Measurements from ENCODE around the gene FLNB. TPM values are rescaled to one million over a fixed set of nuclear protein-coding genes. Genes with fewer than 3 reads are reported as not detected.

FLNB gene
- total RNA-seq, 2 experiments from 2014 or later, result 26.3 to 28.4 TPM

DNA sequence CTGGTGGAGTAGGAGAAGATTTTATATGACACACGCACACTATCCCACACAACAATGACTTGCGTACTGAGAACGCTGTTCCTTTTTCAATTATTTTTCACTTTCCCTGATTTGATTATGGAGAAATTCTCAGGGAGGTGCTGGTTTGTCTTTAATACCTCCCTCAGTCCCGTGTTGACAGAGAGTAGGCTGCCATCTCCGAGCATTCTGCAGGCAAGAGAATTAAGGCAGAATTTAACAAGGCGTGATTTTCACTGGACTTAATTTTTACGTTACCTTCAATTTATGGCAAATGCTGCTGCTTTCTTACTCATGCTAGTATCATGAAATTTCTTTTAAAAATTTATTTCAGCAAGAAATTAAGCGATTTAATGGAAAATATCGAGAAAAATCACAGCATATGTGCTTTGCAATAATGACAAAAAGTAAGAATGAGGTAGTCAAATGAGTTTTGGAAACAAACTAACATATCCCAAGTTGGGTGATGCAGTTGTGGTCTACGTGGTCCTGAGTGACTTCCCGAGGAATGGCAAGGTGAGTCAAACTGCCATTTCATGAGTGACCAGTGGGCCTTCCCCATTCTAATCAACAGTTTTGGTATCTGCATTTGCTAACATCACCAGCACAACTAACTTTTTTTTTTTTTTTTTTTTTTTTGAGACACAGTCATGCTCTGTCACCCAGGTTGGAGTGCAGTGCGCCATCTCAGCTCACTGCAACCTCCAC, 185.6 kb downstream of the FLNB start:
- no peaks in the 10 kb centered on the region for H3K36me3 Mint-ChIP-seq (ENCODE audit: low read depth)
- H3K27ac Mint-ChIP-seq, result no peak overlapping the region
- H3K4me1 Mint-ChIP-seq (ENCODE audit: low read depth), result peaks cover 3% of the 10 kb centered on the region
- no peaks in the 10 kb centered on the region for H3K9me3 Mint-ChIP-seq
- DNase-seq (no peak), ATAC-seq (no peak)
- CTCF ChIA-PET, result interaction anchor here (0.8 to 1.6 kb wide), 2 partner anchors 10 to 26 kb away, joined by 3 to 6 read pairs; no protein-coding TSS in a partner anchor
- POLR2A ChIA-PET, result no interaction called here
- no peaks in the 10 kb centered on the region for H3K27me3 Mint-ChIP-seq
- TF ChIP-seq, protein P1, sequence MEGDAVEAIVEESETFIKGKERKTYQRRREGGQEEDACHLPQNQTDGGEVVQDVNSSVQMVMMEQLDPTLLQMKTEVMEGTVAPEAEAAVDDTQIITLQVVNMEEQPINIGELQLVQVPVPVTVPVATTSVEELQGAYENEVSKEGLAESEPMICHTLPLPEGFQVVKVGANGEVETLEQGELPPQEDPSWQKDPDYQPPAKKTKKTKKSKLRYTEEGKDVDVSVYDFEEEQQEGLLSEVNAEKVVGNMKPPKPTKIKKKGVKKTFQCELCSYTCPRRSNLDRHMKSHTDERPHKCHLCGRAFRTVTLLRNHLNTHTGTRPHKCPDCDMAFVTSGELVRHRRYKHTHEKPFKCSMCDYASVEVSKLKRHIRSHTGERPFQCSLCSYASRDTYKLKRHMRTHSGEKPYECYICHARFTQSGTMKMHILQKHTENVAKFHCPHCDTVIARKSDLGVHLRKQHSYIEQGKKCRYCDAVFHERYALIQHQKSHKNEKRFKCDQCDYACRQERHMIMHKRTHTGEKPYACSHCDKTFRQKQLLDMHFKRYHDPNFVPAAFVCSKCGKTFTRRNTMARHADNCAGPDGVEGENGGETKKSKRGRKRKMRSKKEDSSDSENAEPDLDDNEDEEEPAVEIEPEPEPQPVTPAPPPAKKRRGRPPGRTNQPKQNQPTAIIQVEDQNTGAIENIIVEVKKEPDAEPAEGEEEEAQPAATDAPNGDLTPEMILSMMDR (IDR thresholded peaks at IDR 0.05), result no peak
- intact Hi-C loops (cut with micrococcal nuclease), result no loop called here
- H3K4me3 Mint-ChIP-seq, result no peak overlapping the region

DNA sequence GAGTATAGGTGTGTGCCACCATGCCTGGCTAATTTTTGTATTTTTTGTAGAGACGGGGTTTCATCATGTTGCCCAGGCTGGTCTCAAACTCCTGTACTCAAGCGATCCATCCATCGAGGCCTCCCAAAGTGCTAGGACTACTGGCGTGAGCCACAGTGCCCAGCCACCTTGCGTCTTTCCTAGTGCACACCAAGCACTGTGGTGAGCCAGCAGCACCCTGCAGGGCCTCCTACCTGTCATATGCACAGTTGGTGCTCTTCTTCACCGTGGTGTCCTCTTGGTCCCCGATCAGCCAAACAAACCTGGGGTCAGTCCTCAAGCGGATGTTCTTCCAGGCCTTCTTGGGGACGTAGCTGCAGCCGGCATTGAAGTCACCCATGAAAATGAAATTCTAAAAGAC, 189.4 kb downstream of the FLNB start:
- intact Hi-C loops (cut with micrococcal nuclease), result no loop called here
- Mint-ChIP-seq H3K4me1 (ENCODE audit: low read depth) (peaks cover 5% of the 10 kb centered on the region), H3K9me3 (peaks cover 3% of the 10 kb centered on the region), H3K36me3 (ENCODE audit: low read depth) (peaks cover 1% of the 10 kb centered on the region), H3K27me3 (no peaks in the 10 kb centered on the region), H3K27ac (no peak overlapping the region), H3K4me3 (no peak overlapping the region)
- ATAC-seq, result no peak
- ChIA-PET CTCF (interaction anchor here (1.1 to 1.5 kb wide), 3 partner anchors 10 to 21 kb away, joined by 3 to 11 read pairs (median 8); no protein-coding TSS in a partner anchor), POLR2A (interaction anchor here (0.6 kb wide), 1 partner anchor 174 kb away, joined by 3 read pairs; no protein-coding TSS in a partner anchor)
- TF ChIP-seq, protein P1 (IDR thresholded peaks at IDR 0.05), result no peak
- DNase-seq, result no peak

DNA sequence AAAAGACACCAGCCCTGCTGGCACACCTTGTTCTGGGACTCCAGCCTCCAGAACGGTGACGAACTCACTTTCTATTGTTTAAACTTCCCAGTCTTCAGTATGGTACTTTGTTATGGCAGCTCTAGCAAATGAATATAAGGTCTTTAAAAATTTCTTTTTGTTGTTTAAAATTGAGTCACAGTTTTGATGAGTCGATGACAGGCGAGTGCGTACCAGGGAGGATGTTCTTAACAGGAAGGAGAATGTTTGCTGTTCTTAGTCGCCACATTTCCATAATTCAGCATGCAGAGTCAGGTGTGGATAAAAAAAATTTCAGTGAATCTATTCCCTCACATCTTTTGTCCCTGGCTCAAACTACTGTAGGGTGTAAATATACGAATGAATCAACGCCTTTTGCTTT, 190.1 kb downstream of the FLNB start:
- H3K9me3 Mint-ChIP-seq, result peaks cover 3% of the 10 kb centered on the region
- TF ChIP-seq, protein P1 (IDR thresholded peaks at IDR 0.05), result no peak
- H3K27ac Mint-ChIP-seq, result no peak overlapping the region
- ChIA-PET CTCF (interaction anchor here (1.0 to 6.3 kb wide), 2 partner anchors 9 to 21 kb away, joined by 3 to 30 read pairs; no protein-coding TSS in a partner anchor), POLR2A (no interaction called here)
- H3K36me3 Mint-ChIP-seq (ENCODE audit: low read depth), result peaks cover 3% of the 10 kb centered on the region
- ATAC-seq (no peak), DNase-seq (no peak)
- peaks cover 5% of the 10 kb centered on the region for H3K4me1 Mint-ChIP-seq (ENCODE audit: low read depth)
- H3K27me3 Mint-ChIP-seq, result peaks cover 4% of the 10 kb centered on the region
- intact Hi-C loops (cut with micrococcal nuclease), result no loop called here
- H3K4me3 Mint-ChIP-seq, result no peak overlapping the region

DNA sequence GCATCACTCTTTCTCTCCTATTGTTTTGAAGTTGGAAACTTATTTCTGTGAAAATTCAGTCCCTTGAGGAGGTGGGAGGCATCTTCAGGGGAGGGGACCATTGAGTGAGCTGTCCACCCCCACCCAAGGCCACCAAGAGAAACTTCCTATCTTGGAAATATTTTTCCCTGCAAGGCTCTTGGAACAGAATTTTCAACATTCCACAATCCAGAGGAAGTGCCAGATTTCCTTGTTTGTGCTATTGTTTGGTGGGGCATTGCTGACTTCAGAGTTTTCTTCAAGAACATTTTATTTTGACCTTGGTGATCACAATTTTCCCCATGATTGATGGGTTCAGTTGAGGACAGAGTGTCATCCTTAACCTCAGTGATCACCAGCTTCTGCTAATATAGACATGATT, 190.6 kb downstream of the FLNB start:
- Mint-ChIP-seq H3K27me3 (peaks cover 4% of the 10 kb centered on the region), H3K4me3 (no peak overlapping the region), H3K9me3 (peaks cover 3% of the 10 kb centered on the region), H3K27ac (no peak overlapping the region), H3K36me3 (ENCODE audit: low read depth) (peaks cover 3% of the 10 kb centered on the region), H3K4me1 (ENCODE audit: low read depth) (peaks cover 5% of the 10 kb centered on the region)
- ChIA-PET POLR2A (no interaction called here), CTCF (interaction anchor here (1.0 to 6.3 kb wide), 3 partner anchors 10 to 21 kb away, joined by 3 to 30 read pairs (median 5); no protein-coding TSS in a partner anchor)
- TF ChIP-seq, protein P1 (IDR thresholded peaks at IDR 0.05), result no peak
- DNase-seq, result no peak
- intact Hi-C loops (cut with micrococcal nuclease), result no loop called here
- ATAC-seq, result no peak

DNA sequence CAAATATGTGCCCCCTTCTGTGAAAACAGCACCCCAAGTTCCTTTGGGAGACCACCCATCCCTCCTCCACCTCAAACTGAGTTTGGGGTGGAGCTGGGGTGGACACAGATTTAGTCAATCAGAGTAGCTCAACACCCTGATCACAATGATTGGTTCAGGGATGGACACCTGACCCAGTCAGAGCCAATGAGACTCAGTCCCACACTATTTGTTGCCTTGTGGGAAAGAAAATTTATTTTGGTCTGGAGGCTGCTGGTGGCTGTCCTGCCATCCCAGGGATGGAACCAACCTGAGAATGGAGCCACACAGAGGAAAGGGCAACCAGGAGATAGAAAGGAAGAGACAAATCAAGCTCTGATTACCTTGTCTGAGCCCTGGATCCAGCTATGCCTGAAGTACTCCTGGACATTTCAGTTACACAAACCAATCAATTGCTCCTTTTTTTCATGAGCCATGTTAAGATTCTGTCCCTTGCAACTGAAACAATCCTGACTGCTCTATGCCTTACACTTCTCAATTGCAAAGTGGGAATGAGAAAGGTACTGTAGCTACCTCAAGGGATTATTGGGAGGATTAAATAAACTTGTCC, 192.0 kb downstream of the FLNB start:
- no peak for ATAC-seq
- Mint-ChIP-seq H3K4me1 (ENCODE audit: low read depth) (peaks cover 5% of the 10 kb centered on the region), H3K27me3 (peaks cover 4% of the 10 kb centered on the region), H3K9me3 (peaks cover 3% of the 10 kb centered on the region), H3K4me3 (no peak overlapping the region), H3K27ac (no peak overlapping the region), H3K36me3 (ENCODE audit: low read depth) (peaks cover 3% of the 10 kb centered on the region)
- TF ChIP-seq, protein P1 (IDR thresholded peaks at IDR 0.05), result no peak
- POLR2A ChIA-PET, result interaction anchor here (0.9 kb wide), 1 partner anchor 10 kb away, joined by 3 read pairs; the partner anchor contains the start of gene DNASE1L3
- DNase-seq, result no peak
- CTCF ChIA-PET, result interaction anchor here (0.8 to 6.3 kb wide), 7 partner anchors 11 to 191 kb away, joined by 3 to 30 read pairs (median 3); partner anchors contain the start of gene FLNB
- intact Hi-C loops (cut with micrococcal nuclease), result no loop called here
